ENCODE measurements around the gene SIRT7. TPM values are rescaled to one million over a fixed set of nuclear protein-coding genes. Genes with fewer than 3 reads are reported as not detected.

Gene SIRT7
- total RNA-seq, 1 donor = 31.2 TPM

GRCh38 chr17:81867170-81867990 lies 50.6 kb downstream of the SIRT7 start:
- peak in 1 of 3 donors; percentile 60 for DNase-seq (ENCODE audit: low read depth in 2 of 3, low spot score in 2 of 3)

- DNase-seq (ENCODE audit: low read depth in 2 of 3, low spot score in 2 of 3) = peak in 1 of 3 donors; percentile 14
Measured at GRCh38 chr17:81866440-81867169, 51.4 kb downstream of the SIRT7 start.

- peak in 1 of 3 donors; percentile 16 for DNase-seq (ENCODE audit: low read depth in 2 of 3, low spot score in 2 of 3)
Measured at GRCh38 chr17:81865733-81866439, 52.1 kb downstream of the SIRT7 start.

DNA sequence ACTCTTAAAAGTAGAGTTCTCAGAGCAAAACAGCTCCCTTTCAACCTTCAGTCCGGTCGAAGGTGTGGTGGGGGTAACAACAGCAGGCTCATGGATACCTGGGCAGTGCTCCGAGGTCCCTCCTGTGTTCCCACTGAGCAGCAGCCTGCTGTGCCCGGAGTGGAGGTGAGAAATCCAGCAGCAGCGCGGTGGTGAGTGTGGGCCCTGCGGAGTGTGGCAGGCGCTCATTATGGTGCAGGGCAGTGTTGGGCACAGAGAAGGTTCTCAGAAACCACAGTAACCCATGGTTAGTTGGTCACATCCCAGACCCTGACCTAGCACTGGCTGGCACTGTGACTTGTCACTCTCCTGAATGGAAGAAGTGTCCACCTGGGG lies 52.6 kb downstream of the SIRT7 start:
- peak in 1 of 3 donors; percentile 10 for DNase-seq (ENCODE audit: low read depth in 2 of 3, low spot score in 2 of 3)

DNA sequence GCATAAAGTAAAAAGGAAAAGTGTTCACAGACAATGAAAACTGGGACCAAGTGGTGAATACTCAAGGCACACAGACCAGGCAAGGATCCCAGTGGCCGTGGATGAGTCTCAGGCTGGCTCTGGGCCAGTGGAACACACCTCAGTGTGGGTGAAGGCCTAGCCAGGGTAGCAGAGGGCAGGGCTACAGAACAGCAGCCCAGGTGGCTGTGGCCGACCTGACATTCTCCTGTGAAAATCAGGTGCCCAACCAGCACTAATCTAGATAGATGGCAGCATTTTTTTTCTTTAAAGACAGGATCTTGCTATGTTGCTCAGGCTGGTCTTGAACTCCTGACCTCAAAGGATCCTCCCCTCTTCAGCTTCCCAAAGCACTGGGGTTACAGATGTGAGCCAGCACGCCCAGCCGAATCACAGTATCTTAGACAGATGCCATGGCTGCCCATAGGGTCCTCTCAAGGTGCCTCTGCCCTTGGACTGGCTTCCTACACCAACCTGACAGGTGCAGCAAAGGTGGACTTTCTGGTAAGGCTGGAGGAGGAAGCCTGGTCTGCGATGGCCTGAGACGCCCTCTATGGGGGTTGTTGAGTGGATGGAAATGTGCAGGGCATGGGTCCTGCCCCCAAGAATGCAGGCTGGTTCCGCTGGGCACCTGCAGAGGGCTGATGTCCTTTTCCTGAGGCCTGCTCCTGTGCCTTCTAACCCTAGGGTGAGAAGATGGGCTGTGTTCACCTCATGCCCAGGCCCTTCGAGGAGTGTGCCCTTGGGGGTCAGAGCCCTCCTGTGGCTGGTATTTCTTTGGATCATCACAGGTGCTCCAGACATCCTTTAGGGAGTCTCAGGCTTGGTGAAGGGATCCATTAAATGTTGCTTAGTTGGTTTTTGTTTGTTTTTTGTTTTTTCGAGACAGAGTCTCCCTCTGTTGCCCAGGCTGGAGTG lies 53.9 kb downstream of the SIRT7 start:
- DNase-seq (ENCODE audit: low read depth in 2 of 3, low spot score in 2 of 3) = peak in 1 of 3 donors; percentile 11

GRCh38 chr17:81863123-81863675 lies 54.8 kb downstream of the SIRT7 start:
- no peak for DNase-seq (ENCODE audit: low read depth in 2 of 3, low spot score in 2 of 3)

Other genes with a start within 250 kb of the SIRT7 start
- 27.5 TPM for gene ARL16, start 234.4 kb downstream of the SIRT7 start, total RNA-seq
- 82.9 TPM for gene HGS, start 234.2 kb downstream of the SIRT7 start, total RNA-seq
- 11.6 TPM for gene MRPL12, start 214.8 kb downstream of the SIRT7 start, total RNA-seq
- gene SLC25A10, start 205.9 kb downstream of the SIRT7 start, total RNA-seq = 11.6 TPM
- not detected for gene GCGR, start 114.0 kb downstream of the SIRT7 start, total RNA-seq
- gene MCRIP1, start 84.9 kb downstream of the SIRT7 start, total RNA-seq = 65.2 TPM
- gene PPP1R27, start 83.1 kb downstream of the SIRT7 start, total RNA-seq = 1.3 TPM
- gene P4HB, start 57.6 kb downstream of the SIRT7 start, total RNA-seq = 277 TPM
- gene ARHGDIA, start 46.8 kb downstream of the SIRT7 start, total RNA-seq = 206 TPM
- gene ALYREF, start 26.6 kb downstream of the SIRT7 start, total RNA-seq = 145 TPM
- gene ANAPC11, start 26.5 kb downstream of the SIRT7 start, total RNA-seq = 131 TPM
- 0.54 TPM for gene NPB, start 15.9 kb downstream of the SIRT7 start, total RNA-seq
- 43.9 TPM for gene PCYT2, start 6.8 kb downstream of the SIRT7 start, total RNA-seq
- 29.6 TPM for gene MAFG, start 9.6 kb upstream of the SIRT7 start, total RNA-seq
- 26.4 TPM for gene PYCR1, start 19.1 kb upstream of the SIRT7 start, total RNA-seq
- not detected for gene MYADML2, start 29.1 kb upstream of the SIRT7 start, total RNA-seq
- 0.27 TPM for gene NOTUM, start 43.0 kb upstream of the SIRT7 start, total RNA-seq
- gene ASPSCR1, start 59.5 kb upstream of the SIRT7 start, total RNA-seq = 28.0 TPM
- 32.3 TPM for gene CENPX, start 104.7 kb upstream of the SIRT7 start, total RNA-seq
- 16.4 TPM for gene LRRC45, start 105.1 kb upstream of the SIRT7 start, total RNA-seq
- 18.9 TPM for gene RAC3, start 113.5 kb upstream of the SIRT7 start, total RNA-seq
- 57.9 TPM for gene DCXR, start 119.5 kb upstream of the SIRT7 start, total RNA-seq
- 37.2 TPM for gene RFNG, start 133.6 kb upstream of the SIRT7 start, total RNA-seq
- 138 TPM for gene GPS1, start 133.7 kb upstream of the SIRT7 start, total RNA-seq
- 98.0 TPM for gene DUS1L, start 147.6 kb upstream of the SIRT7 start, total RNA-seq
- gene FASN, start 180.1 kb upstream of the SIRT7 start, total RNA-seq = 80.8 TPM